B cell (primary cell): Measurements from ENCODE around the gene RRAS2. TPM values are rescaled to one million over a fixed set of nuclear protein-coding genes. Genes with fewer than 3 reads are reported as not detected.

Experiments used
- ATAC-seq: fragments of 200-7000 bp; cut with Tn5 transposase; one replicate; pipeline ENCODE4 v1.10.0; 2021; ENCODE audit warnings: low read depth, mild to moderate bottlenecking, moderate number of reproducible peaks, moderate library complexity
- CTCF ChIA-PET: fragments of 350-600 bp; sonication (Branson Sonifier 250); formaldehyde crosslinking; loops from one replicate; lab custom pipeline; 2021; ENCODE audit warnings: antibody characterized with exemption, inconsistent platforms; lab: Charles Lee
- POLR2A ChIA-PET: fragments of 350-600 bp; sonication (Branson Sonifier 250); formaldehyde crosslinking; loops from one replicate; lab custom pipeline; 2021; ENCODE audit warnings: antibody characterized with exemption; lab: Charles Lee
- DNase-seq: peaks from one replicate; pipeline ENCODE4 v3.0.0; 2013
- H2AFZ ChIP-seq: 2 replicates; pipeline ENCODE4 v1.6.1; 2012; ENCODE audit warnings: mild to moderate bottlenecking, low read depth, low read length; ENCODE audit not compliant: insufficient read depth, poor library complexity, severe bottlenecking
- H3K27ac ChIP-seq, 2 donors: 1 replicate in 1 of 2; 2 replicates in 1 of 2; pipeline ENCODE4 v1.5.1; 2012 to 2013; ENCODE audit warnings: low read length in 2 of 2, mild to moderate bottlenecking in 2 of 2, moderate library complexity in 1 of 2
- H3K27me3 ChIP-seq, 4 experiments: fragments of 200-600 bp in 1 of 4; sonication (generic) in 1 of 4; replicated peaks in 1 of 4; 1 replicate in 2 of 4; 2 replicates in 2 of 4; pipeline versions ENCODE4 v1.6.1 to v1.7.0; 2013 to 2016; ENCODE audit warnings: low read length in 3 of 4, mild to moderate bottlenecking in 2 of 4, mixed read lengths in 1 of 4, moderate library complexity in 1 of 4; ENCODE audit not compliant: insufficient read depth in 4 of 4, control insufficient read depth in 3 of 4; ENCODE audit errors: control extremely low read depth in 1 of 4
- H3K36me3 ChIP-seq, 2 experiments: replicated peaks in 1 of 2; 1 replicate in 1 of 2; 2 replicates in 1 of 2; pipeline versions ENCODE4 v1.6.1 to v1.7.1; 2013; ENCODE audit warnings: low read length in 1 of 2; ENCODE audit not compliant: insufficient read depth in 2 of 2, control insufficient read depth in 1 of 2; ENCODE audit errors: control extremely low read depth in 1 of 2, extremely low read depth in 1 of 2
- H3K4me1 ChIP-seq, 2 donors: fragments of 200-600 bp in 1 of 2; sonication (generic) in 1 of 2; 1 replicate in 1 of 2; 2 replicates in 1 of 2; pipeline versions ENCODE4 v1.5.1 to v1.6.1; 2013 to 2017; ENCODE audit warnings: low read length in 2 of 2; ENCODE audit not compliant: control insufficient read depth in 2 of 2, insufficient read depth in 2 of 2
- H3K4me2 ChIP-seq: replicated peaks from 2 replicates; pipeline ENCODE3; 2012; ENCODE audit warnings: mild to moderate bottlenecking, low read depth, low read length; ENCODE audit not compliant: poor library complexity, severe bottlenecking
- H3K4me3 ChIP-seq, 5 experiments: fragments of 200-600 bp in 1 of 5; sonication (generic) in 1 of 5; 1 replicate in 3 of 5; 2 replicates in 2 of 5; pipeline versions ENCODE4 v1.5.1 to v1.7.0; 2011 to 2016; ENCODE audit warnings: low read length in 4 of 5, mild to moderate bottlenecking in 4 of 5, low read depth in 2 of 5, control low read depth in 1 of 5, moderate library complexity in 1 of 5; ENCODE audit not compliant: insufficient read depth in 1 of 5; ENCODE audit errors: control extremely low read depth in 1 of 5, extremely low read depth in 1 of 5
- H3K79me2 ChIP-seq: fragments of 200-600 bp; sonication (generic); one replicate; pipeline ENCODE4 v1.6.0; 2016; ENCODE audit warnings: low read length; ENCODE audit not compliant: control insufficient read depth, insufficient read depth
- H3K9ac ChIP-seq: fragments of 200-600 bp; sonication (generic); 2 replicates; pipeline ENCODE4 v1.6.1; 2017; ENCODE audit warnings: mild to moderate bottlenecking, low read length, moderate library complexity
- H3K9me3 ChIP-seq, 3 donors: one replicate each; pipeline versions ENCODE4 v1.6.1 to v1.7.1; 2013; ENCODE audit warnings: low read length in 2 of 3; ENCODE audit not compliant: control insufficient read depth in 2 of 3, insufficient read depth in 1 of 3; ENCODE audit errors: control extremely low read depth in 1 of 3
- H4K20me1 ChIP-seq: 2 replicates; pipeline ENCODE4 v1.6.0; 2012; ENCODE audit warnings: mild to moderate bottlenecking, low read length; ENCODE audit not compliant: insufficient read depth, control insufficient read depth, poor library complexity, severe bottlenecking
- H3K27ac Mint-ChIP-seq: one replicate; pipeline ENCODE4 v1.8.0; 2021; ENCODE audit warnings: mixed read lengths
- H3K27me3 Mint-ChIP-seq: one replicate; pipeline ENCODE4 v1.8.0; 2021; ENCODE audit warnings: mixed read lengths
- H3K4me1 Mint-ChIP-seq: one replicate; pipeline ENCODE4 v1.8.0; 2021; ENCODE audit warnings: mixed read lengths
- H3K4me3 Mint-ChIP-seq: one replicate; pipeline ENCODE4 v1.8.0; 2021; ENCODE audit warnings: mixed read lengths
- H3K9me3 Mint-ChIP-seq: one replicate; pipeline ENCODE4 v1.8.0; 2022; ENCODE audit warnings: mixed read lengths; ENCODE audit not compliant: insufficient read depth
- CTCF ChIP-seq: fragments of 200-600 bp; IDR thresholded peaks from one replicate; pipeline ENCODE4 v1.8.0; 2022; ENCODE audit warnings: antibody characterized with exemption, mild to moderate bottlenecking
- EZH2 ChIP-seq: IDR thresholded peaks from 2 replicates; pipeline ENCODE4 v1.6.1; 2012; ENCODE audit warnings: borderline replicate concordance, low read depth, mild to moderate bottlenecking, moderate library complexity, low read length; ENCODE audit not compliant: insufficient read depth, poor library complexity, severe bottlenecking
- WGBS: methylation state at CpG from one replicate; pipeline ENCODE4 v1.1.5; 2013; ENCODE audit warnings: missing lambda C conversion rate; ENCODE audit not compliant: insufficient coverage; 5-methylcytosine and 5-hydroxymethylcytosine counted together
- intact Hi-C: fragments of 100-400 bp; cut with micrococcal nuclease; formaldehyde crosslinking; loops from one replicate; pipeline ENCODE4 v1.10.0; 2022
- polyA plus RNA-seq: library from polyadenylated mRNA; depleted of rRNA; stranded (reverse); fragments of >200 nt; gene quantifications from 2 replicates; pipeline ENCODE4 v1.2.3, GENCODE V29; 2012
- total RNA-seq, 2 donors: library from RNA; stranded (reverse); fragments of 120-200 nt in 1 of 2; gene quantifications; 1 replicate in 1 of 2; 2 replicates in 1 of 2; pipeline versions ENCODE4 v1.2.3 to v1.2.4, GENCODE V29; 2013 to 2022

RRAS2 gene
- total and polyA plus RNA-seq, 2 donors (not counting 1 experiment from before 2014, with no cell fraction given) = 31.8 to 72.4 TPM

- Histone ChIP-seq H3K27ac (peak overlapping the region in 1 of 2 donors; percentile 53), H3K4me2 (peak overlapping the region; percentile 20), H2AFZ (no peak overlapping the region), H4K20me1 (peaks cover 38% of the 10 kb centered on the region), H3K9me3 (peaks cover under 1 to 18% (median 12%) of the 10 kb centered on the region in 3 donors), H3K9ac (no peak overlapping the region), H3K4me3 (no peak overlapping the region), H3K79me2 (peaks cover 99% of the 10 kb centered on the region), H3K4me1 (peaks cover 37 to 55% of the 10 kb centered on the region in 2 donors), H3K27me3 (no peaks in the 10 kb centered on the region), H3K36me3 (peaks cover 0 to 4% of the 10 kb centered on the region in 2 experiments)
- intact Hi-C loops = no loop called here
- TF ChIP-seq EZH2 = no peak
- no peak for TF ChIP-seq CTCF
- Mint-ChIP-seq H3K9me3 (no peaks in the 10 kb centered on the region), H3K4me3 (no peak overlapping the region), H3K27me3 (no peaks in the 10 kb centered on the region), H3K27ac (no peak overlapping the region), H3K4me1 (peaks cover 65% of the 10 kb centered on the region)
- ChIA-PET CTCF (no interaction called here), POLR2A (no interaction called here)
- ATAC-seq (no peak), DNase-seq (no peak)
- WGBS = no CpG with 5 or more reads among the region's 3 CpGs
Measured at GRCh38 chr11:14350716-14351238, 8.2 kb downstream of the RRAS2 start.

GRCh38 chr11:14350215-14350614 lies 8.8 kb downstream of the RRAS2 start:
- Mint-ChIP-seq H3K9me3 (no peaks in the 10 kb centered on the region), H3K4me1 (peaks cover 67% of the 10 kb centered on the region), H3K27ac (peak overlapping the region; percentile 8), H3K4me3 (peak overlapping the region; percentile 6), H3K27me3 (no peaks in the 10 kb centered on the region)
- peak overlapping the region in 1 of 2 donors; percentile 53 for H3K27ac ChIP-seq
- H3K4me1 ChIP-seq = peaks cover 37 to 55% of the 10 kb centered on the region in 2 donors
- peaks cover 100% of the 10 kb centered on the region for H3K79me2 ChIP-seq
- DNase-seq (peak; percentile 43), ATAC-seq (peak; percentile 76)
- no peak overlapping the region for H3K4me3 ChIP-seq
- 56% methylated on average over 1 of the region's 2 CpGs for WGBS
- H3K4me2 ChIP-seq = peak overlapping the region; percentile 20
- TF ChIP-seq EZH2 (no peak), CTCF (no peak)
- POLR2A ChIA-PET = no interaction called here
- CTCF ChIA-PET = interaction anchor here (0.8 kb wide), 1 partner anchor 15 kb away, joined by 3 read pairs; no protein-coding TSS in a partner anchor
- peaks cover 0 to 4% of the 10 kb centered on the region in 2 experiments for H3K36me3 ChIP-seq
- H4K20me1 ChIP-seq = peaks cover 37% of the 10 kb centered on the region
- H3K9me3 ChIP-seq = peaks cover 3 to 18% (median 12%) of the 10 kb centered on the region in 3 donors
- no peak overlapping the region for H2AFZ ChIP-seq
- no peaks in the 10 kb centered on the region for H3K27me3 ChIP-seq
- intact Hi-C loops = no loop called here
- no peak overlapping the region for H3K9ac ChIP-seq
